ENCODE results near the gene KIF3C.
"Not testable (repeated sequence)": the region's sequence is repeated elsewhere in the genome, so short reads cannot be mapped to it uniquely, and the experiment has no call there.

The KIF3C gene

GRCh38 chr2:25982273-25982967 is at the start of gene KIF3C:
KIF3C (minus strand) TSS chr2:25982497; CDS start chr2:25981917, 580 bp downstream.
- FAIRE-seq, result no peak

DNA sequence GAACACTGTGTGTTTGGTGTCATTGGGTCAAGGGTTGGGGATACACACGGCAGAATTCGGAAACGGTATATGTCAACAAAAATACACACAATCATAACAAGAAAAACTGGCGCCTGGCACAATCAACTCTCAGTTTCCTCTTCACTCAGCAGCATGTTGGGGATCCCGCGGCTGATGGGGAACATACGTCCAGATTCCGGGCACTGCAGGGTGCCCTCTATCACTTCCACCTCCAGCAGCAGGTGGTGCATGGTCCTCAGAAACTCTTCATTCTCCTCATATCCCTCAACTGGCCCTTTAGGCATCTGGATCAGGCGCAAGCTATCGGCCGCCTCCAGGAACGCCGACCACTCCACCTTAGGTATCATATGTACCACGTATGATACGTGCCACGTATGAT is 45.8 kb upstream of the KIF3C start:
- FAIRE-seq, result not testable (repeated sequence)

DNA sequence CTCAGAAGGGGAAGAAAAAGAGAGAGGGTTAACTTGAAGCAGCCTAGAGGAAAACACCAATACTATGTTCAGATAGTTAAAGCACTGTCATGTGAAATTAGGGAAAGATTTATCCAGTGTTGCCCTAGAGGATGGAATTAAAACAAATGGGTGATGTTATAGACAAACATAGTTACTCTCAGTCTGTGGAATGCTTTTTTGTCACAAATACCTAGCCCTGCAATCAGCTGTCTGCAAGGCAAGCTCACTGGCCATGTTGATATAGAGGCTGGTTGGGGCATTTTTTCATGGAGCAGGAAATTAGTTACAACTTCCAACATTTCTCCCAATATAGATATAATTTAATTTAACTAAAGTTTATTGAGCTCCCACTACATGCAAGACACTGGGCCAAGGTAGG is 43.2 kb upstream of the KIF3C start:
- no peak for FAIRE-seq

- FAIRE-seq, result no peak
Observed at GRCh38 chr2:26024260-26024659, 42.0 kb upstream of the KIF3C start.

GRCh38 chr2:26020231-26020640 is 37.9 kb upstream of the KIF3C start:
- FAIRE-seq, result no peak

DNA sequence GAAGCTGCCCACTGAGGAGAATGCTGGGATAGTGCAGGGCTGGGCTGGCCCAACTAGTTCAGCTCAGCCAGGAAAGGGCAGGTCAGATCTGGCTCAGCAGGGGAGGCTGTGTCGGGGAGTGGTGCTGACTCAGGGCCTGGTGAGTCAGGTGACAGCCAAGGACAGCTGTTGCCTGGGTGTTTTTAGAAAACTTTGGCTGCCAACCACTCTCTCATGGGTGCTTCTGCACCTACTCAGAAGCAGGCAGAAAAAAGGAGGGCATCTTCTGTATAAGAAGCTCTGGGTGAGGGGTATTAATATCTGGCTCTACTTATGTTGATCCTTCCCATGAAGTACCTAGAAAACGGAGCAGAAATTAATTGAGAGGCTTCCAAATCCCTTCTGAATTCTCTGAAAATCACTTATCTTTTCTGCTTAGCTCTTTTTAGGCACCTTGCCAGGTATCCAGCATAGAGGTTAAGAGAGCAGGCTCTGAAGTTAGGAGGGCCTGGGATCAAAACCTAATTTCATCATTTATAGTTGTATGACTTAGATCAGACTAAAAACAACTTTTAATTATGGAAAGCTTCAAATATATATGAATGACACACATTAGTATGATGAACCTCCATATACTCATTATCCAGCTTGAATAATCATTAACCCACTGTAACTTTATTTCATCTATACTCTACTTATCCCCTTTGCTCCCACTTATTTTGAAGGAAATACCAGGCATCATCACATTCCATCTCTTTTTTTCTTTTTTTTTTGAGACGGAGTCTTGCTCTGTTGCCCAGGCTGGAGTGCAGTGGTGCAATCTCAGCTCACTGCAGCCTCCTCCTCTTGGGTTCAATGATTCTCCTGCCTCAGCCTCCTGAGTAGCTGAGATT is 36.1 kb upstream of the KIF3C start:
- peak; percentile 13 for FAIRE-seq

DNA sequence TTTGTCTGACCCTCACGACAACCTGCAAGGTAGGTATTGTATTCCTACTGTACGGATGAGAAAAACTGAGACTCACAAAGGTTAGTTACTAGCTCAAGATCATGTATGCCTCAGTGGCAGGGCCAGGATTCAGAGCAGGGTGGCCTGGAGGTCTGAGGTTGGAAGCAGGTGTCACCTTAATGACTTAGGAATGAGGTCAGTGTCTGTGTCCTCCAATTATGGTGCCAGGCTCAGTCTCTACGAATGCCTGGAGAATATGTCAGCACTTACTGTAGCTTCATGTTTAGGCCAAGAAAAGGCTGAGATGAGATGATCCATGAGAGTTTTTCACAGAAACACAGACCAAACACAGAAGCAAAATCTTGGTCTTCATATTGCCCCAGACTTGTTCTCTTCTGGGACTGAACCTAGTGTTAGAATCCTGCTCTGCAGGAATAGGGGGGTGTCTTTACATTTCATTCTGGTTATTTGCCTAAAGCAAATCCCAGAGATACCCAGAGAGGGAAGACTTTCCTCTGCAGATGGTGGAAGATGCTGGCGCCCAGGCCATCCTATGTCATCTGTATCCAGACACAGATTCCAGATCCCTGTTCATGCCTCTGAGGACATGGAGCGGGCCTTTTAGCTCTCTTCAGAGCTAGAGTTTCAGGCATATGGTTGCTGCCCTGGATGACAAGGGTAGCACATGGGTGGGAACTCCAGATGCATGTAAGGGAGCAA is 35.3 kb upstream of the KIF3C start:
- no peak for FAIRE-seq

- FAIRE-seq, result not testable (repeated sequence)
Observed at GRCh38 chr2:26016706-26017045, 34.4 kb upstream of the KIF3C start.

GRCh38 chr2:26016012-26016705 is 33.9 kb upstream of the KIF3C start:
- no peak for FAIRE-seq

- FAIRE-seq, result no peak
Observed at GRCh38 chr2:26013668-26014067, 31.4 kb upstream of the KIF3C start.

DNA sequence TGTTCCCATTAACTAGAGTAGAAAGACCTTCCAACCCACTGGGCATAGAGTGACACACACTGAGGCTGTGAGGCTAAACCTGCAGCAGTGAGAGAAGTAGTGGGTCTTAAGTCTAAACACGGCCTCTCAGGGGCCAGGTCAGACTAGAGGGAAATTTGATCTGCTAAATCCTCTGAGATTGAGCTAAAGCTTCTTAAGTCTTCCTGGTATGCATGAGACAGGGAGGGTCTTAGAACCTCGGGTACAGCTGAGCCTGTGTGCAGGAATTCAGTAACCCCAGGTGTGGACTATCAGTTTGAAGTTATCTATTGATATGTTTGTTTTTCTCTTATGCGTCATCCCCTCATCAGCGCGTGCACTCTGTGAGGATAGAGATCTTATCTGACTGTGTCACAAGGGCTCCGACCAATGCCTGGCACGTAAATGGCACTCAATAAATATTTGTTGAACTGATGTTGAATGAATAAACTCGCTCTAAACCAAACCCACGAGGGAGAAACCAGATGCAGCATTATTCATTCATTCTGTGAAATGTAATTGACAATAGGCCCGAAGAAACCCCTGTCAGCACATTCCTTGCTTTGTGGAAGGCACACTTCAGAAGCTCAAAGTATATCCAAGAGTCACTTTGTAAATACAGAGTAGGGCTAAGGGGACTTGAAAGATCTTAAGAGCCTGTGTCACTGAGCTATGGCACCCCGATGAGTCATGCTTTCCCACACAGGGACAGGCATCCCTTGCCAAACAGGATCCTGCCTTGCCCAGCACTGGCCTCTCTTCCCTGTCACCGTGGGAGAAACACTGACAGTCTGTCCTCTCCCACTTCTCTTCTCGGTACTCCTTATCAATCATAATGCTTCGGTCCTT is 29.9 kb upstream of the KIF3C start:
- FAIRE-seq, result no peak

GRCh38 chr2:26011609-26011989 is 29.3 kb upstream of the KIF3C start:
- FAIRE-seq, result no peak

GRCh38 chr2:26010943-26011342 is 28.6 kb upstream of the KIF3C start:
- no peak for FAIRE-seq

DNA sequence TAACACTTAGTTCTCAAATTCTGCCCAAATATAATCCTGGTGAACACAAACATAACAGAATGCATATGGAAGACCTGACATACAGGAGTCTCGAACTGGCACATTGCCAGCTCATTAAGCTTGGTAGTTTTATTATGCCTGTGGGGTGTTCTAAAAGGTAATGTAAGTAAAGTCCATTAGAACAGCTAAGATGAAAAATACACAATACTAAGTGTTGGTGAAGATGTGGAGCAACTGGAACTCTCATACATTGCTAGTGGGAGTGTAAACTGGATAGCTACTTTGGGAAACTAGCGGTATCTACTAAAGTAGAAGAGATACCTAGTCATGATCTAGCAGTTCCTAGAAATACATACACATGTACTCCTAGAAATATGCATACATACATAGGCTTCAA is 27.3 kb upstream of the KIF3C start:
- FAIRE-seq, result no peak

GRCh38 chr2:26008851-26009566 is 26.7 kb upstream of the KIF3C start:
- no peak for FAIRE-seq

- FAIRE-seq, result no peak
Observed at GRCh38 chr2:26008095-26008494, 25.8 kb upstream of the KIF3C start.

DNA sequence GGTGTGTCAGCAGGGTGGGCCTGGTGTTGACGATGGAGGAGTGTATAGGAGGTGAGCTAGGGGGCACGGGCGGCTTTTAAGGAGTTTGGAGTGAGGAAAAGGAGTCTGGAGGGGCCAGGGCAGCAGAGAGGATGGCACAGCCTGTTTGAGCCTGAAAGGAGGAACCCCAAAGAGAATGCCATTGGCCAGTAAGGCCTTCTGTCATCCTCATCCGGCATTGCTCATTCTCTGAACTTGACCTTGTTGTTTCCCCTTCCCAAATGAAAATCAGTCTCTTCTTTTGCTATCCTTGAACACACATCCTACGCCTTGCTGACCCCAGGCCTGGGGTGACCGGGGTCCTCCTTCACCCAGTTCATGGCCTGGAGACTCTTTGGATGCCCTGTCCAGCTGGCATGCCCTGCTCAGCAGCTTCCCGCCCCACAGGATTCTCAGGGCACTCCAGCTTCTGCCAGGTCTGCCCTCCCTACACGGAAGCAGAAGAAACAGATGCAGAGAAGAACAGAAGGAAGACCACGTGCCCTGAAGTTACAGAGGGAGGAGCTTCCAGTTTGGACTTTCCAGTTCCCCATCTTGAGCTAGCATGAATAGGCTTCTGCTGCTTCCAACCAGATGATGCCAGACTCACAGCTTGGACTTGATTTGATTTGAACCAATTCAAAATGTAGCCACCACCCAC is 20.5 kb upstream of the KIF3C start:
- FAIRE-seq, result no peak

DNA sequence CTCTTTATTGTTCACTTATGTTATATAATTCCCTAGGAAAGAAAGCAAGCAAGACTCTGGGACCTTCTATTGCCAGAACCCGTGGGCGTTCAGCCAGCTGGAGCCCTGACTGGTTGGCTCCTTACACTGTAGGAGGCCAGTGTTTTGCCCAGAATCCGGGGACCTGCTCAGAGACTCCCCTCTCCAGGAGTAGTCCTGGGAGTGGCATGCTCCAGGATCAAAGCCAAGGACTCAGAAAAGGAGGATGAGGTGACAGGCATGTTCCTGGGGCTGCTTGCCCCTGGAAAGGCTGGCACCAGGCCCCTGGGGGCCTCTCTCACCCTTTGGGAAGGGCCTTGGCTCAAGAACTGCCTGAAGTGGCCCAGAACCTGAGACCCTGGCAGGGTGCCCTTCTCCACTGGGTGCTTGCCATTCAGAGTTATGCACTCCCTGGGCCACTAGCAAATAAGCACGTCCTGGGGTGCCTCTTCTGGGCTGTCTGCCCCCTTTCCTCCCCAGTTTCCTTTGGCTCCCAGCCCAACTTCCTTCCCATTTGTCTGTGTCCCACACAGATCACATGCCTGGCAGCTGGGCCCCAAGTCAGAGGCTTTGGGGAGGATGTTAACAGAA is 19.6 kb upstream of the KIF3C start:
- no peak for FAIRE-seq

DNA sequence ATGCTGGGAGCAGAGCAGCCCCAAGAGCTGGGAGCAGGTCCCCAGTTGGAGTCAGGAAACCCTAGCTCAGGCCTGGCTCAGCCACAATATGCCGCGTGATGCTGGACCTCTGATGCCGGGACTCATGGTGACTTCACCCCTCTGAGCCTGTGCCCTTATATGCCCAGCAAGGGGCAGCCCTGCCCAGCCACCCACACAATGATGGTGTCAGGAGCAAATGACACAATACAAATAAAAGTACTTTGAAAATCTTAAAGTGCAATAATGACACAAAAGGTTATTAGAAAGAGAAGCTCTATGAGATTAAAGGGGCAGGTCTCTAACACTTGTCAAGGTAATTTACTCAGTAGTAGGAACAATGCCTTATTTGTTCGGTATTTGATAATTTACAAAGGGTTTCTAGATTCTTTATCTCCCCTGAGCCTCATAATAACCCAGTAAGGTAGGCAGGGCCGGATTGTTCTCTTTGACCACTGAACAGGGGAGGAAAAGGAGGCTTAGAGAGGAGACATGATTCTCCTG is 18.3 kb upstream of the KIF3C start:
- no peak for FAIRE-seq

- FAIRE-seq, result not testable (repeated sequence)
Observed at GRCh38 chr2:25999406-25999805, 17.1 kb upstream of the KIF3C start.

Data from islet of Langerhans (tissue), 1 donor.